GM19468 (cell line): Measurements from ENCODE around the gene GLCCI1.

ENCODE experiments used
- ATAC-seq: cut with Tn5 transposase; IDR thresholded peaks from one replicate; pipeline ENCODE4 v1.9.1; 2021; ENCODE audit warnings: mild to moderate bottlenecking, moderate library complexity, moderate number of reproducible peaks; ENCODE audit not compliant: unreplicated experiment; ENCODE audit errors: extremely low read depth

The GLCCI1 gene

GRCh38 chr7:7968544-7969305 is at the start of gene GLCCI1:
Gene GLCCI1 (plus strand): TSS chr7:7968796. CDS start chr7:7969351, 555 bp downstream.
- peak; percentile 63 for ATAC-seq

- ATAC-seq, result no peak
These were observed 49.1 kb upstream of the GLCCI1 start for GRCh38 chr7:7919449-7919945.

DNA sequence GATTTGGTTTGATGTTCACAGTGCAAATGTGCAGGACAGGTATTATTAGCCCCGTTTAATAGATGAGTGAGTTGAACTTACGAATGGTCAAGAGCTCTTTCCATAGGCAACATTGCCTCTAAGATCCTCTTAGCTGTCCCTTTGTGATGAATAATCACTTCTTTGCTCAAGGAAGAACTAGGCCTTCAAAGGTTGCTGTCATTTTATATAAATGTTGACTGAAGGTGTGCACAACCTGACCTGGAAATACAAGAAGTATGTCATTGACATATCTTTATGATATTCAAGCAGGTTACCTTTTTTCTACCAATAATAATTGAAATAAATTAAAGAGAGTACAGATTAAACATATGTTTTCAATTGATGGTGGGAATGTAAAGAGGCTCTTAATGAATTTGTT is 48.5 kb upstream of the GLCCI1 start:
- no peak for ATAC-seq

- ATAC-seq, result peak; percentile 87
These were observed 48.1 kb upstream of the GLCCI1 start for GRCh38 chr7:7920481-7920880.

DNA sequence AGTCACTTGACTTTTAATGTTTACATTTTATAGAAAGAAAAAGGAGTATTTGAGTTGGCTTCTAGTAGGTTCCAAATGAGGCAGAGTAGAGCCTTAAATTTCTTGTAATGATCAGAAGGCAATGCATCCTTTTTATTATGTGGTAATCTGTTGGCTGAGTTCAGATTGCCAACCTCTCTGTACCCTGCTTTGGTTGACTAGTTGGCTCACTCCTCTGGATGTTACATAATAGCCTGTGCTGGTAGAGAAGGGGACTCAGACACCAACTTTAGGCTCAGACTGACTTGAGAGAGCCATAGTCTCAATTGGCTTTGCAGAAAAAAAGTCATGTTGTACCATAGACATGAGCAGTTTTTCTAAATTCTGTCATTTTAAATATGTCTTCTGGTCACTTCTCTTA is 46.8 kb upstream of the GLCCI1 start:
- ATAC-seq, result no peak

GRCh38 chr7:7922684-7923385 is 45.8 kb upstream of the GLCCI1 start:
- ATAC-seq, result no peak

GRCh38 chr7:7923818-7924217 is 44.8 kb upstream of the GLCCI1 start:
- ATAC-seq, result no peak

GRCh38 chr7:7924303-7924702 is 44.3 kb upstream of the GLCCI1 start:
- ATAC-seq, result no peak

DNA sequence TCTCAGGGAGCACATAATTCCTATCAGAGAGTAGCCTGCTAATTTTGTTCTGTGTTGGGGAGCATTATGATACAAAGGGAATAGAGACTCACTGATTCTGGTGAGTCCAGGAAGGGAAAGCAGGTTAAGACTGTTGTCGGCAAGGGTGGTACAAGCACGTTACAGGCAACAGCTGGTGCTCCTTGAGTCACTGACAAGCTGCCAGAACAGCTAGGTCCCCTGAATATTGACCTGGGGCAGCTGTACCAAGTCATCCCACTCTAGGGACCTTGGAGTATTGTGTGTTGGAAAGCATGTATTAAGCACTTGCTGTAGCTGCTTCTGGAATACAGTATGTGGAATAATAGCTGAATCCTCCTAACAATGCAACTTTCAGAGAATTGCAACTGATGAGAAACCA is 37.0 kb upstream of the GLCCI1 start:
- ATAC-seq, result no peak

DNA sequence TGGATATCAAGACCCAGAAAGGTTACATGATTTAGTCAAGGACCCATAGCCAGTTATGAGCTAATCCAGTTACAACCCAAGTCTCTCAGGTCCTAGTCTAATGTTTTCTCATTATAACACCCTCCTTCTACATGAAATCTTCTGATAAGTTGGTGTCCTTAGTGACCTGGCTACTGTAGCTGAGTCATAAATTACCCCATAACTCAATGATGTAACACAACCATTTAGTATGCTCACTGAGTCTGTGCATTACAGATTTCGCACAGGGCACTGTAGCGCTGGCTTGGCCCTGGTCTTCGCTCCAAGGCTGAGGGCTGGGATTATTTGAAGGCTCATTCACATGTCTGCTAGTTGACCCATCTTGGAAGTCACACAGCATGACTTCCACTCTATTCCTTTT is 36.0 kb upstream of the GLCCI1 start:
- ATAC-seq, result no peak

- ATAC-seq, result no peak
These were observed 34.6 kb upstream of the GLCCI1 start for GRCh38 chr7:7933915-7934526.

DNA sequence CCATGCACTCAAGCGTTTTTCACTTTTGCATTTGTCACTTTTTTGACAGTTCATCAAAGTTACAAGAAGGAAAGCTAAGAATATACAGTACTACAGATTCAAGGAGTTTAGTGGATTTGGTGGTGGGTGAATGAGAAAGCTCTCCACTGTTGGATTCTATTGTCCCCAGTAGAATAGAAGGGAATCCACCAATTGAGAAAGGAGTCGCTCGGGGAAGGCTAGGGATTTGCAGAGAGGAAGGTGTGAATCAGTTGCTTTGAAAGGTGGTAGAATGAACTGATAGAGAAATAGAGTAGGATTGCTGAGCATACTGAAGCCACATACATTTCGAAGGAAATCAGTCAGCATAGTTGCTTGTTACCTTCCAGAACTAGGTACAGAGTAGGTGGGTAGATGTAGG is 33.7 kb upstream of the GLCCI1 start:
- no peak for ATAC-seq

GRCh38 chr7:7938471-7938870 is 30.1 kb upstream of the GLCCI1 start:
- no peak for ATAC-seq

DNA sequence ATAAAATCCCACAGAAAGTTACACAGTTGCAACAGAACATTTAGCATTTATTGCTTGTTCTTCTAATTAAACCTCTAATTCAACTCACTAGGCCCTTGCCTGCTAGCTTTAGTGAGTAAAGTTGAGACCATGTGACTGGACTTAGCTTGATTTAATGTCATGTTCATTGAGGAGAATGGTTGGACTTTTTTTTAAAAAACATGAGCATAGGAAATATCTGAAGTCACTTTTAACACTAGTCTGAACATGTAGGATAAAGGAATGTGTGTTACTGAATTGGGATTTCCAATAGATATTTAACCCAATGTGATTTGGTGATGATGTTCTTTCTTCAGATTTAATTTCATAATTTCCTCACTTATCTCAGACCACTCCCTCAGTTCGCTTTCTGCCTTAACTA is 24.6 kb upstream of the GLCCI1 start:
- ATAC-seq, result no peak

- peak; percentile 86 for ATAC-seq
These were observed 23.8 kb upstream of the GLCCI1 start for GRCh38 chr7:7944619-7945282.

GRCh38 chr7:7946486-7946885 is 22.1 kb upstream of the GLCCI1 start:
- no peak for ATAC-seq

DNA sequence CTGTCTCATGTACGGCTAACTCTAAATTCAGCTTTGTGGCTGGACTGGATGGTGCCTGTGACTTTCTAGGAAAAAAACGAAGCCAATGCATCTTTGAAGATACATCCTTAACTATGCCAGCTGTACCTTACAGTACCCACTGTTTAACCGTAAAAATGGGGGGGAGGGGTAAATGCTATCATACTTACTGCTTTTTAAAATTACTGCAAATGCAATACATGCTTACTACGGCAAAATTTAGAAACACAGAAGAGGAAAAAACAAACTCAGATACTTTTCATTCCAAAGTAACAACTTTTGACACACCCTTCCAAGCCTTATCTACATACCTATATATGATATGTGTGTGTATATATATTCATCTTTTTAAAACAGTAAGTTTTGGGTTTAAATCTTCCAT is 20.4 kb upstream of the GLCCI1 start:
- no peak for ATAC-seq

DNA sequence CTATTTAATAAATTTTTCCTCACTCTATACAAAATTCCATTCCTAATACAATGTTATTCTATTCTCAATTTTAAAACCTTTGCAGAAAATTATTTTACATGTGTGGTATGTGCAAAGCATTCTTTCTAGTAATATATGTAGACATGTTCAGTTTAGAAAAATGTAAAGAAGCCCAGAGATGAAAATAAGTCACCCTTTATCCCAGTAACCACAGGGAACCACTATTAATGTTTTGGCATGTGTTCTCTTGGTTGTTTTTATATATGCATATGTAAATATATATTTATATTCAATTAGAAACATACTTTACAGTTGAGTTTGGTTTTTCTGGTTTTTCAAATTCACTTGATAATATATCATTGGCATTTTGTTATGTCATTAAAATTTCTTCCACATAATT is 14.8 kb upstream of the GLCCI1 start:
- no peak for ATAC-seq

DNA sequence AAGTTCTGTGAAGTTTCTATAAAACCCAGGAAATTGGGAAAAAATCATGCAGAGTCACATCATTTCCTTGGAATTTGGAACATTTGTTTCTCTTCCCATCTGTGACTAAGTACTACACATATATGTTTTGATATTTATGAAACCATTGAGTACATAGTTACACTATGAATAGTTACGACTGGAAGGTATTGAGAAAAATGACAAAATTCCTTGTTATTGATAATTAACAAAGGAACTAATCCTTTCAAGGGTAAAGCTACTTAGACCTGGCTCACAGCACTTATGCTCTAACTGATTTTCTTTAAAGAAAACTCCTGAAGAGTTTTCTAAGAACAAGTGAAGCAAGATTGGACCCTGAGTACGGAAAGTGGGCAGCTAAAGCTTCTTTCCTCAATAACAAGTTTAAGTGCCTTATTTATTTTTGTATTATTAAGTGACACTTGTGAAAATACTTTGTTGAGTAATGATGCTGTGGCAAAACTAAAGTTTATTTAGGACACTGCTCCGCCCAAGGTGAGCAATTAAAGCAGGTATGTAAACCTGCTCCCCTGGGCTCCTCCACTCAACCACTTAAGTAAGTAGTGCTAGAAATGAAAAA is 12.0 kb upstream of the GLCCI1 start:
- no peak for ATAC-seq

- ATAC-seq, result no peak
These were observed 11.1 kb upstream of the GLCCI1 start for GRCh38 chr7:7957513-7957912.
